Activated naive CD4-positive, alpha-beta T cell (primary cell): ENCODE data around the gene CHCT1.
"Not testable (repeated sequence)": the region's sequence is repeated elsewhere in the genome, so short reads cannot be mapped to it uniquely, and the experiment has no call there.

Source experiments
- DNase-seq, 4 experiments: peaks; one replicate each; lab custom pipeline; 2025; lab: John Stamatoyannopoulos, UW

The CHCT1 gene

GRCh38 chr17:60398227-60398959 lies 23.9 kb upstream of the CHCT1 start:
- DNase-seq: peak in 1 of 4 experiments; percentile 1

- DNase-seq: no peak
These were observed 20.5 kb upstream of the CHCT1 start for GRCh38 chr17:60401819-60402218.

- no peak for DNase-seq
These were observed 18.8 kb upstream of the CHCT1 start for GRCh38 chr17:60403523-60403810.

GRCh38 chr17:60403962-60404361 lies 18.3 kb upstream of the CHCT1 start:
- DNase-seq: no peak

GRCh38 chr17:60406887-60407286 lies 15.4 kb upstream of the CHCT1 start:
- DNase-seq: no peak

GRCh38 chr17:60410001-60410400 lies 12.3 kb upstream of the CHCT1 start:
- DNase-seq: no peak

GRCh38 chr17:60412701-60413100 lies 9.6 kb upstream of the CHCT1 start:
- DNase-seq: no peak

GRCh38 chr17:60415146-60415545 lies 7.1 kb upstream of the CHCT1 start:
- DNase-seq: no peak

GRCh38 chr17:60416368-60416925 lies 5.8 kb upstream of the CHCT1 start:
- DNase-seq: no peak

GRCh38 chr17:60419003-60419402 lies 3.3 kb upstream of the CHCT1 start:
- not testable (repeated sequence) for DNase-seq

- not testable (repeated sequence) for DNase-seq
These were observed 2.4 kb upstream of the CHCT1 start for GRCh38 chr17:60419875-60420274.

GRCh38 chr17:60421273-60422161 lies 772 bp upstream of the CHCT1 start:
- peak; percentile 51 to 71 (median 58) for DNase-seq

GRCh38 chr17:60423865-60424264 lies 1.6 kb downstream of the CHCT1 start:
- DNase-seq: no peak

- no peak for DNase-seq
These were observed 3.3 kb downstream of the CHCT1 start for GRCh38 chr17:60425626-60426025.

- DNase-seq: no peak
These were observed 4.3 kb downstream of the CHCT1 start for GRCh38 chr17:60426596-60426995.

GRCh38 chr17:60428491-60428890 lies 6.2 kb downstream of the CHCT1 start:
- not testable (repeated sequence) for DNase-seq

GRCh38 chr17:60430561-60430960 lies 8.3 kb downstream of the CHCT1 start:
- DNase-seq: not testable (repeated sequence)

- DNase-seq: not testable (repeated sequence)
These were observed 11.0 kb downstream of the CHCT1 start for GRCh38 chr17:60433021-60433997.

GRCh38 chr17:60435244-60436167 lies 13.2 kb downstream of the CHCT1 start:
- DNase-seq: peak in 2 of 4 experiments; percentile 10 to 13

GRCh38 chr17:60436676-60437075 lies 14.4 kb downstream of the CHCT1 start:
- no peak for DNase-seq

GRCh38 chr17:60439501-60439900 lies 17.2 kb downstream of the CHCT1 start:
- DNase-seq: no peak
